Endodermal cell (in vitro differentiated cells): Measurements from ENCODE around the gene SLC25A41. TPM values are rescaled to one million over a fixed set of nuclear protein-coding genes. Genes with fewer than 3 reads are reported as not detected.

ENCODE experiments used
- DNase-seq: peaks from one replicate; pipeline ENCODE4 v3.0.0-alpha.2; 2017
- H3K27ac ChIP-seq: 2 replicates; pipeline ENCODE4 v1.5.1; 2013; ENCODE audit warnings: mild to moderate bottlenecking, low read depth, low read length, moderate library complexity
- H3K27me3 ChIP-seq: 2 replicates; pipeline ENCODE4 v1.6.1; 2013; ENCODE audit warnings: mild to moderate bottlenecking, low read length, moderate library complexity; ENCODE audit not compliant: insufficient read depth, control insufficient read depth, poor library complexity, severe bottlenecking
- H3K36me3 ChIP-seq: 2 replicates; pipeline ENCODE4 v1.7.0; 2013; ENCODE audit warnings: mild to moderate bottlenecking, low read length, moderate library complexity; ENCODE audit not compliant: control insufficient read depth, insufficient read depth
- H3K4me1 ChIP-seq: one replicate; pipeline ENCODE4 v1.7.0; 2013; ENCODE audit warnings: low read length; ENCODE audit not compliant: control insufficient read depth, insufficient read depth
- H3K4me3 ChIP-seq: 2 replicates; pipeline ENCODE4 v1.5.1; 2013; ENCODE audit warnings: mild to moderate bottlenecking, low read length, moderate library complexity
- H3K9ac ChIP-seq: 2 replicates; pipeline ENCODE4 v1.6.1; 2013; ENCODE audit warnings: mild to moderate bottlenecking, low read length, moderate library complexity; ENCODE audit not compliant: poor library complexity, severe bottlenecking; ENCODE audit errors: extremely low read depth
- H3K9me3 ChIP-seq: 2 replicates; pipeline ENCODE4 v1.6.1; 2013; ENCODE audit warnings: mild to moderate bottlenecking, low read length, moderate library complexity; ENCODE audit not compliant: control insufficient read depth
- H3K27ac Mint-ChIP-seq: 2 replicates; pipeline ENCODE4 v1.8.0; 2020; ENCODE audit warnings: mixed read lengths
- H3K27me3 Mint-ChIP-seq: 2 replicates; pipeline ENCODE4 v1.8.0; 2021; ENCODE audit warnings: mild to moderate bottlenecking, mixed read lengths; ENCODE audit not compliant: insufficient read depth
- H3K36me3 Mint-ChIP-seq: 2 replicates; pipeline ENCODE4 v1.8.0; 2020; ENCODE audit warnings: low read depth, mixed read lengths
- H3K4me1 Mint-ChIP-seq: 2 replicates; pipeline ENCODE4 v1.8.0; 2020; ENCODE audit warnings: mixed read lengths
- H3K4me3 Mint-ChIP-seq: 2 replicates; pipeline ENCODE4 v1.8.0; 2020; ENCODE audit warnings: mild to moderate bottlenecking, moderate library complexity, mixed read lengths
- H3K9me3 Mint-ChIP-seq: 2 replicates; pipeline ENCODE4 v1.8.0; 2020; ENCODE audit warnings: mild to moderate bottlenecking, mixed read lengths
- CTCF ChIP-seq: fragments of 200-600 bp; sonication (generic); conservative IDR thresholded peaks from 2 replicates; pipeline ENCODE4 v1.5.0; 2021; ENCODE audit warnings: antibody characterized with exemption, mild to moderate bottlenecking
- WGBS, 2 experiments: methylation state at CpG; one replicate each; pipeline versions ENCODE4 v1.1.5 to v1.1.7; 2013; ENCODE audit warnings: missing lambda C conversion rate in 2 of 2, mixed read lengths in 1 of 2; ENCODE audit not compliant: insufficient coverage in 1 of 2, insufficient read length in 1 of 2; 5-methylcytosine and 5-hydroxymethylcytosine counted together
- long read RNA-seq, 4 experiments: library from polyadenylated mRNA in 2 of 4; library from RNA in 1 of 4; library from capped mRNA in 1 of 4; stranded (forward) in 3 of 4; unstranded in 1 of 4; transcript quantifications; one replicate each; pipeline ENCODE4 v2.0.0, GENCODE V29; 2020 to 2021; ENCODE audit warnings: inconsistent platforms in 1 of 4
- polyA plus RNA-seq, 2 experiments: library from polyadenylated mRNA; stranded (reverse); fragments of 50-300 nt; gene quantifications; one replicate each; pipeline ENCODE4 v1.2.3, GENCODE V29; 2013
- total RNA-seq, 2 donors: library from RNA; stranded (reverse); fragmentation: NEBNext Ultra II Directional in 1 of 2; extraction: Animal tissue kit (Norgen Biotek cat#: 25700) in 1 of 2; gene quantifications; 2 replicates in 1 of 2; 3 replicates in 1 of 2; pipeline ENCODE4 v1.2.1, GENCODE V29; 2021

Gene SLC25A41
- under 1 TPM in 1 of 2 donors, not detected in 1; 0.46 TPM for total RNA-seq
- polyA plus RNA-seq (2013, experiment 1 of 2) = 0.85 TPM
- 0.54 TPM for polyA plus RNA-seq (2013, experiment 2 of 2)
- long read RNA-seq, experiment 1 = 0 reads
- long read RNA-seq, experiment 2 = 0 reads
- long read RNA-seq, experiment 3 = 0 reads
- long read RNA-seq, experiment 4 = 0 reads

DNA sequence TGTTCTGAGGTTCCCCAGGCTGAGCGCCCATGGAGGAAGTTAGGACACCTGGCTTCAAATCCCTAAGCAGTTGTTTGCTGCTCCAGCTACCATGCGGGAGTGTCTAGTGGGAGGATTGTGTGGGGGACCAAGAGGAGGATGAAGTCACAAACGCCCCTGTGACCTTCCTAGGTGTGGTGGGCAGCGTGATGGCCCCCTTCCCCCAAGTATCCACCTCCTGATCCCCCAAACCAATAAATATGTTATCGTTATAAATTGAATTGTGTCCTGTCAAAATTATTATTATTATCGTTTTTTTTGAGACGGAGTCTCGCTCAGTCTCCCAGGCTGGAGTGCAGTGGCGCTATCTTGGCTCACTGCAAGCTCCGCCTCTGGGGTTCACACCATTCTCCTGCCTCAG, at the start of gene SLC25A41:
Gene SLC25A41, minus strand, starts transcription at position 101 of the 400 bp plus-strand sequence. Its CDS starts 70 bp downstream, at position 31.
- Mint-ChIP-seq H3K4me1 (no peaks in the 10 kb centered on the region), H3K9me3 (peaks cover 2% of the 10 kb centered on the region), H3K36me3 (no peaks in the 10 kb centered on the region), H3K27ac (no peak within 1 kb of the TSS), H3K27me3 (peaks cover 31% of the 10 kb centered on the region), H3K4me3 (no peak within 1 kb of the TSS)
- H3K9ac ChIP-seq = no peak within 1 kb of the TSS
- no peaks in the 10 kb centered on the region for H3K4me1 ChIP-seq
- no peak for DNase-seq
- peaks cover 7% of the 10 kb centered on the region for H3K27me3 ChIP-seq
- H3K4me3 ChIP-seq = no peak within 1 kb of the TSS
- 91 to 96% methylated on average over 5 to 8 of the region's 10 CpGs for WGBS, 2 experiments
- no peaks in the 10 kb centered on the region for H3K9me3 ChIP-seq
- H3K36me3 ChIP-seq = no peaks in the 10 kb centered on the region
- no peak within 1 kb of the TSS for H3K27ac ChIP-seq
- no peak for TF ChIP-seq CTCF

GRCh38 chr19:6483235-6483634, 49.7 kb upstream of the SLC25A41 start:
- Mint-ChIP-seq H3K9me3 (no peaks in the 10 kb centered on the region), H3K27me3 (peaks cover 12% of the 10 kb centered on the region), H3K4me3 (no peak overlapping the region), H3K36me3 (no peaks in the 10 kb centered on the region), H3K27ac (no peak overlapping the region), H3K4me1 (no peaks in the 10 kb centered on the region)
- no peak overlapping the region for H3K27ac ChIP-seq
- H3K36me3 ChIP-seq = no peaks in the 10 kb centered on the region
- WGBS, 2 experiments = 86 to 88% methylated on average over 3 of the region's 3 CpGs
- TF ChIP-seq CTCF = no peak
- H3K9ac ChIP-seq = no peak overlapping the region
- no peak overlapping the region for H3K4me3 ChIP-seq
- DNase-seq = no peak
- no peaks in the 10 kb centered on the region for H3K4me1 ChIP-seq
- H3K9me3 ChIP-seq = no peaks in the 10 kb centered on the region
- no peaks in the 10 kb centered on the region for H3K27me3 ChIP-seq

GRCh38 chr19:6482343-6482686, 48.8 kb upstream of the SLC25A41 start:
- Histone ChIP-seq H3K36me3 (no peaks in the 10 kb centered on the region), H3K9me3 (no peaks in the 10 kb centered on the region), H3K4me3 (no peak overlapping the region), H3K27me3 (no peaks in the 10 kb centered on the region), H3K9ac (no peak overlapping the region), H3K27ac (no peak overlapping the region), H3K4me1 (no peaks in the 10 kb centered on the region)
- WGBS, 2 experiments = 80 to 90% methylated on average over 8 of the region's 8 CpGs
- Mint-ChIP-seq H3K27me3 (peaks cover 12% of the 10 kb centered on the region), H3K36me3 (no peaks in the 10 kb centered on the region), H3K9me3 (no peaks in the 10 kb centered on the region), H3K4me1 (no peaks in the 10 kb centered on the region), H3K27ac (no peak overlapping the region), H3K4me3 (no peak overlapping the region)
- no peak for TF ChIP-seq CTCF
- no peak for DNase-seq
